Panc1 (cell line): Measurements from ENCODE around the gene NUP133. TPM values are rescaled to one million over a fixed set of nuclear protein-coding genes. Genes with fewer than 3 reads are reported as not detected.

Source experiments
- ATAC-seq: fragments of 200-7000 bp; cut with Tn5 transposase; 2 replicates; pipeline ENCODE4 v1.9.1; 2020; ENCODE audit warnings: mild to moderate bottlenecking, moderate library complexity
- BruUV-seq: library from RNA; stranded (reverse); fragments of 400-500 nt; replicated peaks from 2 replicates; lab custom pipeline; 2021; lab: Mats Ljungman, UMichigan
- CTCF ChIA-PET: fragments of 300-600 bp; sonication (Branson Sonifier 250); formaldehyde crosslinking; loops from one replicate; lab custom pipeline; 2022; ENCODE audit warnings: antibody characterized with exemption; lab: Charles Lee
- POLR2A ChIA-PET: fragments of 300-600 bp; sonication (Branson Sonifier 250); formaldehyde crosslinking; loops from one replicate; lab custom pipeline; 2022; ENCODE audit warnings: antibody characterized with exemption; lab: Charles Lee
- DNase-seq: peaks from one replicate; pipeline ENCODE4 v3.0.0-alpha.2; 2010; ENCODE audit warnings: low read depth, low spot score
- H3K27ac ChIP-seq: 2 replicates; pipeline ENCODE4 v1.5.1; 2011; ENCODE audit warnings: mild to moderate bottlenecking, low read length, inconsistent platforms
- H3K27me3 ChIP-seq: fragments of 200-500 bp; sonication (Bioruptor generic); 2 replicates; pipeline ENCODE4 v1.6.0; 2014; ENCODE audit warnings: low read length, inconsistent platforms; ENCODE audit not compliant: control insufficient read depth, insufficient read depth
- H3K36me3 ChIP-seq: fragments of 200-500 bp; sonication (Bioruptor generic); 2 replicates; pipeline ENCODE4 v1.5.1; 2014; ENCODE audit warnings: inconsistent platforms, mild to moderate bottlenecking, low read length, moderate library complexity; ENCODE audit not compliant: control insufficient read depth, insufficient read depth
- H3K4me1 ChIP-seq: 2 replicates; pipeline ENCODE4 v1.5.1; 2011; ENCODE audit warnings: inconsistent platforms, mild to moderate bottlenecking, low read length, moderate library complexity; ENCODE audit not compliant: control insufficient read depth, insufficient read depth
- H3K4me3 ChIP-seq, 2 experiments: 2 replicates each; pipeline ENCODE4 v1.5.1; 2011 to 2012; ENCODE audit warnings: low read depth in 2 of 2, low read length in 2 of 2, mild to moderate bottlenecking in 2 of 2, inconsistent platforms in 1 of 2, moderate library complexity in 1 of 2
- H3K9me3 ChIP-seq: fragments of 200-500 bp; sonication (Bioruptor generic); 2 replicates; pipeline ENCODE4 v1.5.1; 2014; ENCODE audit warnings: low read depth, mild to moderate bottlenecking, inconsistent platforms, low read length, moderate library complexity; ENCODE audit not compliant: control insufficient read depth, insufficient read depth
- POLR2AphosphoS5 ChIP-seq: IDR thresholded peaks from 2 replicates; pipeline ENCODE4 v1.6.1; 2012; ENCODE audit warnings: mild to moderate bottlenecking, low read depth, low read length, moderate library complexity
- SIN3A ChIP-seq: IDR thresholded peaks from 2 replicates; pipeline ENCODE4 v1.6.1; 2012; ENCODE audit warnings: low read depth, mild to moderate bottlenecking, low read length, moderate library complexity, borderline replicate concordance; ENCODE audit not compliant: insufficient read depth
- TCF7L2 ChIP-seq: IDR thresholded peaks from 2 replicates; pipeline ENCODE4 v1.6.1; 2011; ENCODE audit warnings: mild to moderate bottlenecking, low read depth, low read length, inconsistent platforms
- in situ Hi-C: cut with HindIII; loops from 2 replicates; pipeline ENCODE4 v1.10.0; 2016; ENCODE audit warnings: low sequenced_read_pairs, low pct_unique_long_range_greater_than_20kb
- intact Hi-C: fragments of 100-400 bp; cut with micrococcal nuclease; formaldehyde crosslinking; loops from one replicate; pipeline ENCODE4 v1.10.0; 2022; ENCODE audit not compliant: unreplicated experiment
- total RNA-seq: library from RNA; stranded (reverse); gene quantifications from one replicate; pipeline ENCODE4 v1.2.1, GENCODE V29; 2021; ENCODE audit not compliant: unreplicated experiment
- TF ChIP-seq, protein P1 (sequence below), 2 experiments: IDR thresholded peaks; 2 replicates each; pipeline ENCODE4 v1.6.1; 2011 to 2012; ENCODE audit warnings: low read depth in 2 of 2, control low read depth in 1 of 2, low read length in 1 of 2, mild to moderate bottlenecking in 1 of 2, moderate library complexity in 1 of 2; ENCODE audit not compliant: insufficient read depth in 1 of 2
- TF ChIP-seq, protein P2 (sequence below): fragments of 450-650 bp; IDR thresholded peaks from 2 replicates; pipeline ENCODE4 v1.5.1; 2017; ENCODE audit warnings: mild to moderate bottlenecking

Gene NUP133
- total RNA-seq, 1 experiment from 2014 or later: 39.5 TPM

DNA sequence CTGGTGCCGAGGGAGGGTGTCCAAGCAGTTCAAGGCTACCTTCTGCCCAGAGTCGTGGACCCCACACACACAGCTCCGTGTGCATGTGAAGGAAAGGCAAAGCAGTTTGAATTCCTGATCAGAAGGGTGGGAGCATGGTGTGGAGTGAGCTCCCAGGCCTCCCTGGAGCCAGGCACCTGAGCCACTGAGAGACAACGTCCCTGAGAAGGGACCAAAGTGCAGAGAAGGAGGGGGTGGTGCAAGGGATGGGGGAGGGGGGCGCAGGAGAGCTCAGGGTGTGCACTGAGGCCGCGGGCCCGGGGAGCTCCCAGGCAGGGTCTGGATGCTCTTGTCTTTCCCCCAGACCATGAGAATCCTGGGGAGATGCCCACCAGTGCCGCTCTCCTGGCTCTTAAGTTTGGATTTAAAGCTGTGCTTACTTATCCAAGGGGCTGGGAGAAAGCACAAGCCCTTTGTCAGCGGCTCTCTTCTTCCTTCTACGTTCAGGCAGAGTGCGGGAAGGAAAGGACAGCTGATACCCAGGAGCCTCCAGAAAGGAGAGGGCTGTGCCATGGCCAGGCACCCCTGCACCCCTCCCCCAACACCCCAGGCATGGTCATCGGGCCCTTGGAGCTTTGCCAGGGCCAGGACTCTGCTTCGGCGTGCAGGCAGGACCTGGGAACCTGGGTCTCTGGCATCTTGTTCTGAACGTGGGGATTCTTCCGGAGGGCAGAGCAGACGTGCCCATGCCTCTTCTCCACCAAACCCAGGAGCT, 98.3 kb downstream of the NUP133 start:
- DNase-seq (no peak), ATAC-seq (no peak)
- no peaks in the 10 kb centered on the region for H3K36me3 ChIP-seq
- in situ Hi-C loops (no loop called here), intact Hi-C loops (loop anchor here (10.0 kb wide), 1 partner anchor 65 kb away; the partner anchor contains the start of gene CCSAP)
- H3K4me1 ChIP-seq: peaks cover 12% of the 10 kb centered on the region
- ChIA-PET POLR2A (interaction anchor here (0.6 kb wide), 1 partner anchor 132 kb away, joined by 3 read pairs; no protein-coding TSS in a partner anchor), CTCF (no interaction called here)
- no peak overlapping the region for H3K4me3 ChIP-seq
- no TSS peak for BruUV-seq
- no peak overlapping the region for H3K27ac ChIP-seq
- H3K27me3 ChIP-seq: no peaks in the 10 kb centered on the region
- no peaks in the 10 kb centered on the region for H3K9me3 ChIP-seq
- TF ChIP-seq, protein P1, sequence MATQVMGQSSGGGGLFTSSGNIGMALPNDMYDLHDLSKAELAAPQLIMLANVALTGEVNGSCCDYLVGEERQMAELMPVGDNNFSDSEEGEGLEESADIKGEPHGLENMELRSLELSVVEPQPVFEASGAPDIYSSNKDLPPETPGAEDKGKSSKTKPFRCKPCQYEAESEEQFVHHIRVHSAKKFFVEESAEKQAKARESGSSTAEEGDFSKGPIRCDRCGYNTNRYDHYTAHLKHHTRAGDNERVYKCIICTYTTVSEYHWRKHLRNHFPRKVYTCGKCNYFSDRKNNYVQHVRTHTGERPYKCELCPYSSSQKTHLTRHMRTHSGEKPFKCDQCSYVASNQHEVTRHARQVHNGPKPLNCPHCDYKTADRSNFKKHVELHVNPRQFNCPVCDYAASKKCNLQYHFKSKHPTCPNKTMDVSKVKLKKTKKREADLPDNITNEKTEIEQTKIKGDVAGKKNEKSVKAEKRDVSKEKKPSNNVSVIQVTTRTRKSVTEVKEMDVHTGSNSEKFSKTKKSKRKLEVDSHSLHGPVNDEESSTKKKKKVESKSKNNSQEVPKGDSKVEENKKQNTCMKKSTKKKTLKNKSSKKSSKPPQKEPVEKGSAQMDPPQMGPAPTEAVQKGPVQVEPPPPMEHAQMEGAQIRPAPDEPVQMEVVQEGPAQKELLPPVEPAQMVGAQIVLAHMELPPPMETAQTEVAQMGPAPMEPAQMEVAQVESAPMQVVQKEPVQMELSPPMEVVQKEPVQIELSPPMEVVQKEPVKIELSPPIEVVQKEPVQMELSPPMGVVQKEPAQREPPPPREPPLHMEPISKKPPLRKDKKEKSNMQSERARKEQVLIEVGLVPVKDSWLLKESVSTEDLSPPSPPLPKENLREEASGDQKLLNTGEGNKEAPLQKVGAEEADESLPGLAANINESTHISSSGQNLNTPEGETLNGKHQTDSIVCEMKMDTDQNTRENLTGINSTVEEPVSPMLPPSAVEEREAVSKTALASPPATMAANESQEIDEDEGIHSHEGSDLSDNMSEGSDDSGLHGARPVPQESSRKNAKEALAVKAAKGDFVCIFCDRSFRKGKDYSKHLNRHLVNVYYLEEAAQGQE (IDR thresholded peaks at IDR 0.05; ENCODE audit: insufficient read depth in 1 of 2, low read depth in 2 of 2, low read length in 1 of 2): no peak
- TF ChIP-seq TCF7L2 (no peak), SIN3A (no peak), POLR2AphosphoS5 (no peak)
- TF ChIP-seq, protein P2, sequence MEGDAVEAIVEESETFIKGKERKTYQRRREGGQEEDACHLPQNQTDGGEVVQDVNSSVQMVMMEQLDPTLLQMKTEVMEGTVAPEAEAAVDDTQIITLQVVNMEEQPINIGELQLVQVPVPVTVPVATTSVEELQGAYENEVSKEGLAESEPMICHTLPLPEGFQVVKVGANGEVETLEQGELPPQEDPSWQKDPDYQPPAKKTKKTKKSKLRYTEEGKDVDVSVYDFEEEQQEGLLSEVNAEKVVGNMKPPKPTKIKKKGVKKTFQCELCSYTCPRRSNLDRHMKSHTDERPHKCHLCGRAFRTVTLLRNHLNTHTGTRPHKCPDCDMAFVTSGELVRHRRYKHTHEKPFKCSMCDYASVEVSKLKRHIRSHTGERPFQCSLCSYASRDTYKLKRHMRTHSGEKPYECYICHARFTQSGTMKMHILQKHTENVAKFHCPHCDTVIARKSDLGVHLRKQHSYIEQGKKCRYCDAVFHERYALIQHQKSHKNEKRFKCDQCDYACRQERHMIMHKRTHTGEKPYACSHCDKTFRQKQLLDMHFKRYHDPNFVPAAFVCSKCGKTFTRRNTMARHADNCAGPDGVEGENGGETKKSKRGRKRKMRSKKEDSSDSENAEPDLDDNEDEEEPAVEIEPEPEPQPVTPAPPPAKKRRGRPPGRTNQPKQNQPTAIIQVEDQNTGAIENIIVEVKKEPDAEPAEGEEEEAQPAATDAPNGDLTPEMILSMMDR: no peak

DNA sequence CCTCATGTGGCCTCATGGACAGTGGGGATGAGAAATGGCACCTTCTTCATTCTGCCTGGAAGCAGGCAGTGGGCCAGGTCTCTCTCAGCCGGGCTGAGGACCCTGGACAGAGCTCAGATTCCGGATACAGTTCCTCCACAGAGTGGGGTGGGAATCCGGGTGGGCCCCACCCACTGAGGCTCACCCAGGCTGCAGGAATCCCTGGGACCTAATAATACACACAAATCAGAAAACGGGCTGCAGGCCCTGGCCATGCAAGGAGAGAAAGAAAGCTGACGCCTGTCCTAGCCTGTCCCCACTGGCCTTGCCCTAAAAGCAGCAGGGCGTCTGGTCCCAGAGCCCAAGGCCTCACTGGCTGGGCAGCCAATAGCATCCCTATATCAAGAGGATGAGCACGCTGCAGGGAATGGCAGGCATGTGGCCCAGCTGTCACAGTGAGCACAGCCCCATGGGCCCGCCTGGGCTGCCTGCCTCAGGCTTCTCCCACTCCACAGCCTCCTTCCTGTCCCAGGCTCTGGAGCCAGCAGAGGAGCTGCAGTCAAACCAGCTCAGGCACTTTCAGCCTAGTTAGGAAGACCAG, 99.6 kb downstream of the NUP133 start:
- POLR2A ChIA-PET: no interaction called here
- no peak for TF ChIP-seq POLR2AphosphoS5
- TF ChIP-seq, protein P1 (IDR thresholded peaks at IDR 0.05; ENCODE audit: insufficient read depth in 1 of 2, low read depth in 2 of 2, low read length in 1 of 2): peak; percentile 25 to 67; a peak in 1 of 4 replicates
- peak; percentile 29 for ATAC-seq
- in situ Hi-C loops: no loop called here
- no TSS peak for BruUV-seq
- Histone ChIP-seq H3K9me3 (no peaks in the 10 kb centered on the region), H3K4me1 (peaks cover 12% of the 10 kb centered on the region), H3K27ac (no peak overlapping the region), H3K4me3 (no peak overlapping the region), H3K36me3 (no peaks in the 10 kb centered on the region), H3K27me3 (no peaks in the 10 kb centered on the region)
- CTCF ChIA-PET: no interaction called here
- intact Hi-C loops: loop anchor here (10.0 kb wide), 1 partner anchor 64 kb away; the partner anchor contains the start of gene CCSAP
- no peak for DNase-seq
